Measurements from ENCODE around the gene EXOC3.

- TF ChIP-seq ZNF274 (IDR thresholded peaks at IDR 0.05; ENCODE audit: low read depth, low read length) (no peak), YY1 (IDR thresholded peaks at IDR 0.05; ENCODE audit: insufficient read depth, insufficient read length) (no peak), SUZ12 (IDR thresholded peaks at IDR 0.05; ENCODE audit: extremely low read depth, insufficient read depth, insufficient read length) (no peak)
Observed at GRCh38 chr5:515273-515836, 72.4 kb downstream of the EXOC3 start.

All from NT2/D1 (cell line).